HG03097 (cell line): ENCODE data around the gene FAM162A.
"Not testable (repeated sequence)": the region's sequence is repeated elsewhere in the genome, so short reads cannot be mapped to it uniquely, and the experiment has no call there.

ENCODE experiments used
- ATAC-seq: cut with Tn5 transposase; IDR thresholded peaks from one replicate; pipeline ENCODE4 v1.9.1; 2021; ENCODE audit not compliant: unreplicated experiment, low FRiP score

The FAM162A gene

GRCh38 chr3:122415104-122415744 is 31.2 kb downstream of the FAM162A start:
- ATAC-seq = peak; percentile 32

DNA sequence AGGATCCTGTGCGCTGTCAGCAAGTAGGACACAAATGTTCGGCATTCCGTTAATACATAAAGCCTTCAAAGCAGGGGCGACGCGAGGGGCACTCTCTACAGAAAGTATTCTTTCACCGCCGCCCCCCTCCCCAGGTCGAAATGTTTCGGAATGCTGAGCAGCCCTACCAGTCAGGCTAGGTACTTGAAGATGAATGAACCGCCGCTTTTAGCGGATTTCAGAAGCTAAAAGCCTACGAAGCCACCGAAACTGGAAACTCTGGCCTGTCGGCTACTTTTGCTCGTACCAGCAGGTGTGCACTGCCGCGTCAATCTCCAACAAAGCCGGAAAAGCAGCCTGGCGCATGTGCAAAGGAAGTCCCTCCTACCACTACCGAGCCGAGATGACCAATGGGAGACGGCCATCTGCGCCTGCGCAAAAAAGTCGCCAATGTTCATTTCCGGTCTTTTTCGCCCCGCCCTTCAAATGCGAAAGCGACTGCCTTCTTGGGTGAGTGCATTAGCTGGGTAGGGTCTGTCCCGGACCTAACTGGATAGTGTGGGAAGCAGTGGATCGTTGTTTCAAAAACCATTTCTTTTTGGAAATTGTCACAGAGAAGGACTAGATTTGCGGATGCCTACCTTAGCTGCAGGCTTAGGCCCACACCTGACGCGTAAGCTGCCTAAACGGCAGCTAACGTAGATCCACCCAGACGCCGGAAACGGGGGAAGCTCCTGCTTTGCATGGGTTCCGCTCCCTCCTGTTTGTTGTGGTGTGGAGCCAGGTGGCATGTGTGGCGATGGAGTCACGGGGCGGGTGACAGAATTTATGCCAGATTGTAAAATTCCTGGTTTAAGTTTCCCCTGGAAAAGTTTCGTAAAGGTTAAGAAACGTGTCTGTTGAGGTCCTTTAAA is 32.0 kb downstream of the FAM162A start, which contains the start of gene WDR5B:
Gene WDR5B, minus strand, starts transcription at position 301 of the 893 bp plus-strand sequence. CDS start 534 bp downstream, outside the sequence.
- peak; percentile 74 for ATAC-seq

DNA sequence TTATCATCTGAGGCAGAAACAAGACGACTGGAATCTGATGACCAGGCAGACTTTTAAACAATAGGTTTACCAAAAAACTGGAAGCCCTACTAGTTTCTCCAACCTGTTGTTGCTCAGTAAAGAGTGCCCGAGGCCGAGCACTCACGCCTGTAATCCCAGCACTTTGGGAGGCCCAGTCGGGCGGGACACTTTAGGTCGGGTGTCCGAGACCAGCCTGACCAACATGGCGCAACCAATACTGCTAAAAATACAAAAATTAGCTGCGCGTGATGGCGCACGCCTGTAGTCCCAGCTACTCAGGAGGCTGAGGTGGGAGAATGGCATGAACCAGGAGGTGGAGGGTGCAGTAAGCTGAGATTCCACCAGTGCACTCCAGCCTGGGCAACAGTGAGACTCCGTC is 33.0 kb downstream of the FAM162A start:
- ATAC-seq = no peak

GRCh38 chr3:122421101-122421500 is 37.1 kb downstream of the FAM162A start:
- ATAC-seq = no peak

DNA sequence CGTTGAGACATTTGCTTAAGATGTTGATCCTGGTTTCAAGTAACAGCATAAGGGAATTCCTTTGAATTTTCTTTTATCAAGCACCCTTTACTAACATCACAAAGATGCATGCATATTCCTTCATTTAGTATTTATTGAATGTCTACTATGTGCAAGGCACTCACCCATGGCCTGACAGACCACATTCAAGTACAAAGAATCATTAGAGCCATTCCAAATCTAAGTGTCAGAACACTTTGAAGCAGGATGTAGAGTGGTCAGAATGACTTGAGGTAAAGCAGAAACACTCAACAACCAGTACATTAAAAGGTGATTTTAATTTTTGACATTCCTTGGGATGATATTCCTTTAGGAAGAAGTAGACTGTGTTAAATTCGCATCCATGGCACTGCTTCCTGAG is 37.9 kb downstream of the FAM162A start:
- ATAC-seq = no peak

GRCh38 chr3:122427857-122428471 is 44.0 kb downstream of the FAM162A start:
- no peak for ATAC-seq

DNA sequence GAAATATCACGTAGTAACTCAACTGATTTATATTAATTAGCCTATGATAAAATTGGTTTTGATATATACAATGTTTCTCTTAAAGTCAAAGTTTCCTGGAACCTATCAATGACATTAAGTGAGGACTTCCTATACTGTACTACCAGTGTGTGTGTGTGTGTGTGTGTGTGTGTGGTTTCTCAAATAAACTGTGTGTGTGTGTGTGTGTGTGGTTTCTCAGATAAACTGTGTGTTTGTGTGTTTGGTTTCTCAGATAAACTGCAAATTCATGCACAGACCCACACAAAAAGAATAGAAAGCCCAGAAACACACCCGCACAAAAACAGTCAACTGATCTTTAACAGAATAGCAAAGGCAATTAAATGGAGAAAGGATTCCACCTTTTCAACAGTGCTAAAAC is 46.4 kb downstream of the FAM162A start:
- no peak for ATAC-seq

DNA sequence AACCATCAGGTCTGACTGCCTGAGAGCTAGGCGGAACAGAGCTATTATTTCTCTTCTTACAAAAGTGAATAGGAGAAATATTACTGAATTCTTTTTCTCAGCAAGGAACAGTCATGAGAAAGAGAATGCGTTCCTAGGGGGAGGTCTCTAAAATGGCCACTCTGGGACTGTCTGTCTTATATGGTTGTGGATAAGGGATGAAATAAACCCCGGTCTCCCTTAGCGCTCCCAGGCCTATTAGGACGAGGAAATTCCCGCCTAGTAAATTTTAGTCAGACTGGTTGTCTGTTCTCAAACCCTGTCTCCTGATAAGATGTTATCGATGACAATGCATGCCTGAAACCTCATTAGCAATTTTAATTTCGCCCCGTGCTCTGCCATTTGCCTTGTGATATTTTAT is 52.0 kb downstream of the FAM162A start:
- no peak for ATAC-seq

DNA sequence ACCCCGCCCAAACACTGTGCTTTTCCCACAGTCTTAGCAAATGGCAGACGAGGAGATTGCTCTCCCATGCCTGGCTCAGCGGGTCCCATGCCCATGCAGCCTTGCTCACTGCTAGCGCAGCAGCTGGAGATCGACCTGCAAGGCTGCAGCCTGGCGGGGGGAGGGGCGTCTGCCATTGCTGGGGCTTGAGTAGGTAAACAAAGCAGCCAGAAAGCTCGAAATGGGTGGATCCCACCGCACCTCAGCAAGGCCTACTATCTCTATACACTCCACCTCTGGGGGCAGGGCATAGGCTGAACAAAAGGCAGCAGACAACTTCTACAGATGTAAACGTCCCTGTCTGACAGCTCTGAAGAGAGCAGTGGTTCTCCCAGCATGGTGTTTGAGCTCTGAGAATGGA is 59.1 kb downstream of the FAM162A start:
- ATAC-seq = no peak

GRCh38 chr3:122443762-122444490 is 59.9 kb downstream of the FAM162A start:
- ATAC-seq = not testable (repeated sequence)

- not testable (repeated sequence) for ATAC-seq
Measured at GRCh38 chr3:122444491-122444887, 60.5 kb downstream of the FAM162A start.

DNA sequence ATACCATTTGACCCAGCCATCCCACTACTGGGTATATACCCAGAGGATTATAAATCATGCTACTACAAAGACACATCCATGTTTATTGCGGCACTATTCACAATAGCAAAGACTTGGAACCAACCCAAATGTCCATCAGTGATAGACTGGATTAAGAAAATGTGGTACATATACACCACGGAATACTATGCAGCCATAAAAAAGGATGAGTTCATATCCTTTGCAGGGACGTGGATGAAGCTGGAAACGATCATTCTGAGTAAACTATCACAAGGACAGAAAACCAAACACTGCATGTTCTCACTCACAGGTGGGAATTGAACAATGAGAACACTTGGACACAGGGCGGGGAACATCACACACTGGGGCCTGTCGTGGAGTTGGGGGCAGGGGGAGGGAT is 64.2 kb downstream of the FAM162A start:
- ATAC-seq = not testable (repeated sequence)

GRCh38 chr3:122451371-122451770 is 67.4 kb downstream of the FAM162A start:
- no peak for ATAC-seq

GRCh38 chr3:122456074-122456473 is 72.1 kb downstream of the FAM162A start:
- no peak for ATAC-seq

DNA sequence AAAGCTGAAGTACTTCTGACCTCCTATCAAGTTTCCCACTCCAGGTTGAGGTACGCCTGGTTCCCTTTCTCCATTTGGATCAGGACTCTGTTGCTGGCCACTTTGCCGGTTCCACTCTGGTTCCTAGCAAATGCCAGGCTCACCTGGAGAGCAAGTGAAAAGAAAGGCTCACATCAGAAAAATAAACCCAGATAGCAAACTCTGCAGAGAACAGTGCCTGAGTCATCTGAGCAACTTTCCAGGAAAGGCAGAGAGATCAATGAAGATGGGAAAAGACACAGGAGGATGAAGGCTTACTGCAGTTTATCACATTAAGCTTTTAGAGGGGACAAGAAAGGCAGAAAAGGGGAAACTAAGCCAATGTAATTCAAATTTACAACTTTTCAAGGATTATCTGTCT is 73.7 kb downstream of the FAM162A start:
- ATAC-seq = no peak

GRCh38 chr3:122458992-122459391 is 75.0 kb downstream of the FAM162A start:
- ATAC-seq = no peak

GRCh38 chr3:122461806-122462205 is 77.8 kb downstream of the FAM162A start:
- ATAC-seq = no peak
